COLO668 (cell line): ENCODE results near the gene DTWD2.

ENCODE experiments used
- DNase-seq: peaks from one replicate; lab custom pipeline; 2025; ENCODE audit not compliant: unreplicated experiment; lab: John Stamatoyannopoulos, UW

Gene DTWD2

DNA sequence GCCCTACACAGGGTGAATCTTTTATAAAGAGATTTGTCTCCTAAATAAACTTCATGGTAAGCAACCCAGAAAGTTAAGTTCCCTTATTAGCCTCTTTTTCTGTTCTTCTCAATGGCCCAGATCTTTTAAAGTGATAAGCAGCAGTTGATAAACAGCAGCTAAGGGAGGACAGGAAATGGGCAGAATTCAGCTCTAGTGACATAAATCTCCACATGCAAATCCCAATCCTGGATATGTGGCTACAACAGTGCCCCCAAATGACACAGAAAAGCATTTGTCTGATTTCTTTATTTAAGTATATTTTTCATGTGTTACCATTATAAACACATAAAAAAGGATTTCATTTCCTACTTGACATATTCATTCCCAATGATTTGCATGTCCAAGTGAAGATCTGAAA lies 199.0 kb downstream of the DTWD2 start:
- no peak for DNase-seq

DNA sequence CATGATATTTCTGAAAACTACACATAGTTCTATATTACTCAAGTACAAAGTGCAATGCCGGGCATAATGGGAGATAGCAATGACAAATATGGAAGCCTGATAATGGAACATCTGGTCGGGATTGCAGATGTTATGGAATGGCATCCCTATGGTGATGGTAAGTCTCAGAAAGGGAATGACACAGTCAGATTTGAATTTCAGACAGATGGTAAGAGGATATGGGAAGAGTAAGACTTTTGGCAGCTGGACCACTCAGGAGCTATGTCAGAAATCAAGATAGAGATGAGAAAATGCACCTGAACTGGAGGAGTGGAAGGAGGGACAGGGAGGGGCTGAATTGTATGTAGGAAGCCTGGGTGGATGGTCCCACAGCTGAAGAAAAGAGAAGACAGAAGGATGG lies 200.0 kb downstream of the DTWD2 start:
- DNase-seq: no peak
